Measurements from ENCODE around the gene KRT3. TPM values are rescaled to one million over a fixed set of nuclear protein-coding genes. Genes with fewer than 3 reads are reported as not detected.
"Not testable (repeated sequence)": the region's sequence is repeated elsewhere in the genome, so short reads cannot be mapped to it uniquely, and the experiment has no call there.

Gene KRT3
- total RNA-seq, 1 experiment from 2014 or later = not detected

DNA sequence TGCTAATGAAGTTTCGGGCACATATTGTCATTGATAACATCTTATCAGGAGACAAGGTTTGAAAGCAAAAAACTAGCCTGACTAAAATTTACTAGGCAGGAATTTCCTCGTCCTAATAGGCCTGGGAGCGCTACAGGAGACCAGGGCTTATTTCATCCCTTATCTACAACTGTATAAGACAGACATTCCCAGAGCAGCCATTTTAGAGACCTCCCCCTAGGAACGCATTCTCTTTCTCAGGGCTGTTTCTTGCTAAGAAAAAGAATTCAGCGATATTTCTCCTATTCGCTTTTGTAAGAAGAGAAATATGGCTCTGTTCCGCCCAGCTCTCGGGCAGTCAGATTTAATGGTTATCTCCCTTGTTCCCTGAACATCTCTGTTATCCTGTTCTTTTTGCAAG, 34.7 kb downstream of the KRT3 start:
- in situ Hi-C loops (cut with HindIII; ENCODE audit: low pct_unique_long_range_greater_than_20kb, low sequenced_read_pairs) = not testable (repeated sequence)

GRCh38 chr12:52760623-52761022, 35.3 kb downstream of the KRT3 start:
- in situ Hi-C loops (cut with HindIII; ENCODE audit: low pct_unique_long_range_greater_than_20kb, low sequenced_read_pairs) = no loop called here
- DNase-seq (ENCODE audit: low read depth, low spot score) = no peak

More for the DNA sequence above, 34.7 kb downstream of the KRT3 start:
- DNase-seq (ENCODE audit: low read depth, low spot score) = not testable (repeated sequence)

DNA sequence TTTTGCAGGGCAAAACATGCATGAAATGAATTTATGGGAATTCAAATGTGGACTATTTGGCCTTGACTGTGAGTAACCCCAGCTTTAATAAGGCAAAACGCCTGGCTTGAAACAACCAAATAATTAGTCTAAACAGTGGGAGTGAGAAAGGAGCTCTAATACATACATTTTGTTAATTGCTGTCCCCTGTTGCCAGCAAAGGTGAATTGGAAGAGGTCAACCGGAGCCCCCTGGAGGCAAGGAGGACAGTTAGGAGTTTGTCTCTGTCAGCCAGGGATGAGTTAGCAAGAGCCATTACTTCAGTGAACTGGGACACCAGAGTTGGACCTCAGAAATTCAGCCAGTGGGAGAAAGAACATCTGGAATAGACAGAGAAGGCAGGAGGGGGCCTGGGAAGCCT, 36.2 kb downstream of the KRT3 start:
- no peak for DNase-seq (ENCODE audit: low read depth, low spot score)
- in situ Hi-C loops (cut with HindIII; ENCODE audit: low pct_unique_long_range_greater_than_20kb, low sequenced_read_pairs) = no loop called here

- in situ Hi-C loops (cut with HindIII; ENCODE audit: low pct_unique_long_range_greater_than_20kb, low sequenced_read_pairs) = no loop called here
- no peak for DNase-seq (ENCODE audit: low read depth, low spot score)
Measured at GRCh38 chr12:52759218-52759617, 36.7 kb downstream of the KRT3 start.

- in situ Hi-C loops (cut with HindIII; ENCODE audit: low pct_unique_long_range_greater_than_20kb, low sequenced_read_pairs) = no loop called here
- no peak for DNase-seq (ENCODE audit: low read depth, low spot score)
Measured at GRCh38 chr12:52757449-52758176, 38.3 kb downstream of the KRT3 start.

- in situ Hi-C loops (cut with HindIII; ENCODE audit: low pct_unique_long_range_greater_than_20kb, low sequenced_read_pairs) = no loop called here
- DNase-seq (ENCODE audit: low read depth, low spot score) = no peak
Measured at GRCh38 chr12:52756281-52756960, 39.5 kb downstream of the KRT3 start.

DNA sequence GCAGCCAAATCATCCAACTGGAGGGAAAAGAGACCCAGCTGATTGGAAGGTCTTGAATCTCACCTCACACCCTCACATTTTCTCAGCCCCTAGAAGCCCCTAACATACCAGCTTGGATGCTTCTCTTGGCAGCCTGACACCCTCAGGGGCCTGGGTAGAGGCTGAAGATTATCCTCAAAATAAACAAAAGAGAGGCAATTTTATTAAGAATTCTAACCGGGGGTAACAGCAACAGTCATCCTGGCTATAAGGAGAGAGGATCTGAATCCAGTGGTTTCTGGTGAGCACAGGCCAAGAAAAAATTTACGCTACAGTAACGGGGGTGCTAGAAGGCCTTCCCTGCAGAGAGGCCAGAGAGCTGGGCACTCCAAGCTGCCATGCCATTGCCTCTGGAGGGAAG, 40.4 kb downstream of the KRT3 start:
- DNase-seq (ENCODE audit: low read depth, low spot score) = no peak
- in situ Hi-C loops (cut with HindIII; ENCODE audit: low pct_unique_long_range_greater_than_20kb, low sequenced_read_pairs) = no loop called here

DNA sequence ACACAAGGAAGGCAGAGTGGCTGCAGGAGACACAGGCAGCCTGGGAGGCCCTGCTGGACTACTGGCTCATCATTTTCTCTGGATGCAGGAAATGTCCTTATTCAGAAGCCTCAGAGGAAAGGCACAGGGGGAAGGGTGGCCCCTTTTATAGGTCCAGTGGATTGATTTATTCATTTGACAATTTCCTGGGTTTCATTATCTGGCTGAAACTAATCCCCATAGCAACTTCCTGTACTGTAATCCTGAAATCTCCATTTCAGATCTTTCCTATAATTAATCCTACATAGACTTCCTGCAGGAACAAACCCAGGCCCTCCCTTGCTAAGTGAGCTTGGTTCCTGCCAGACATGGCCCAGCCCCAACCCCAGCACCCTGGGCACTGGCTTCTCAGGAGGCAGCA, 41.8 kb downstream of the KRT3 start:
- in situ Hi-C loops (cut with HindIII; ENCODE audit: low pct_unique_long_range_greater_than_20kb, low sequenced_read_pairs) = no loop called here
- no peak for DNase-seq (ENCODE audit: low read depth, low spot score)

DNA sequence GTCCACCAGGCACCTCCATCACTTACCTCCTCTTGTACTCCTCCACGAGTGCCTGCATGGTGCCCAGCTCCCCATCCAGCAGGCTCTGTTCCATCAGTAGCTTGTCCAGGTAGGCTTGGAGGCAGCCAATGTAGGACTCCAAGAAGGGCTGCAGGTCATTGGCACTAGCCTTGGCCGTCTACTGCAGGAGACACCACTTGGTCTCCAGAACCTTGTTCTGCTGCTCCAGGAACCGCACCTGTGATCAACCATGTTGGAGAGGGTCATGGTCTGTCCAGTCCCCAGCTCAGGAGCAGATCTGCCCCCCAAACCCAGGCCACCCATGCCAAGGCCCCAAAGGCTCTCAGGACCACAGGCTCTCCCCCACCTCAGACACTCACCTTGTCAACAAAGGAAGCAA, 42.6 kb downstream of the KRT3 start:
- no peak for DNase-seq (ENCODE audit: low read depth, low spot score)
- in situ Hi-C loops (cut with HindIII; ENCODE audit: low pct_unique_long_range_greater_than_20kb, low sequenced_read_pairs) = no loop called here

DNA sequence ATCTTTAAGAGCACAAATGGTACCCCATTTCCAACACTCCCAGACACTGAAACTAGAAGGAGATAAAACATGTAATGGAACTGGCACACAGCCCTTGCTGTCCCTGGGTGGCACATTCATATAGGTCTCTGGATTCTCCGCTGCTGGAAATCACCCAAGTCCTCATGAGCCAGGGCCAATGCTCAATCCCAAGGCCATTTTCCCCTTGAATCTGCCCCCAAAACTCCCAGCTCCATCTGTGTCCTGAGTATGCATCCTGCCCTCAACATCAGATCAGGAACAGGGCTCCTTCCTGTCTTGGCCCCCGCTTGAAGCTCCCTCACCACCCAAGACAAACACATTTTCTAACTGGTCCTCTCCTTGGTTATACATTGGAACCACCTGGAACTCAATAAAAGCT, 43.4 kb downstream of the KRT3 start:
- no peak for DNase-seq (ENCODE audit: low read depth, low spot score)
- in situ Hi-C loops (cut with HindIII; ENCODE audit: low pct_unique_long_range_greater_than_20kb, low sequenced_read_pairs) = no loop called here

DNA sequence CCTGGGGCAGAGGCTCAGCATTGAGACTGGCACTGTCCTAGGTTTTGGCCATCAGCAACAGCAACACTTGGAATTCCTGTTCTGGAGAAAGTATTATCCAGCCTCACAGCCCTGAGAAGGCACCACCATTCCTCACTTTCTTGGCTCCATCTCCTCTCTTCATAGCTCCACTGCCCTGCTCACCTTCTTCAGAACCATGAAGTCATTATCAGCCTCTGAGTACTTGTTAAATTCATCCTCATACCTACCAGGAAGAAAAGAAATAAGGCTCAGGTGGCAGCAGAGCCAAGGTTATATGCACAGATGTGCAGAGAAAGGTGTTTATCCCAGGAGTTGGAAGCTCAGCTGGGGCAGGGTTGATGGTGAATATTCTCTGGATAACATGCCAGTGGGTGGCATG, 44.1 kb downstream of the KRT3 start:
- DNase-seq (ENCODE audit: low read depth, low spot score) = no peak
- in situ Hi-C loops (cut with HindIII; ENCODE audit: low pct_unique_long_range_greater_than_20kb, low sequenced_read_pairs) = no loop called here

DNA sequence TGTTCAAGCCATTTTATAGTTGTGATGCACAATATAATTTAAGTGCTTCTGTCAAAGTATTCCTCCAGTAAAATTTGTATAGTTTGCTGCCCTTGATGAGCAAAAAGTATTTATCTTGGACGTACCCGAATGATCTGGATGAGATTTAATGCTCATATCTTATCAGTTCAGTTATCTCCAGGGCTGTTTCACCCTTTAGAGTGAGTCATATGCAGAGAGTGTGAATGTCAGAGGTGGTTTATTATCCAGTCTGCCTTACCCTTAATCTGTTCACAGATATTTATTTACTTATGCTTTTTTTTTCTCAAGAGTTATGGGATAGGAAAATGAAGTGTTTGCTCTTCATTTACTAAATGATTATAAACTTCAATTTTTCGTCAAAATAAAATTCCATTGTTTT, 45.4 kb downstream of the KRT3 start:
- DNase-seq (ENCODE audit: low read depth, low spot score); in situ Hi-C loops (cut with HindIII; ENCODE audit: low pct_unique_long_range_greater_than_20kb, low sequenced_read_pairs): not testable (repeated sequence)

DNA sequence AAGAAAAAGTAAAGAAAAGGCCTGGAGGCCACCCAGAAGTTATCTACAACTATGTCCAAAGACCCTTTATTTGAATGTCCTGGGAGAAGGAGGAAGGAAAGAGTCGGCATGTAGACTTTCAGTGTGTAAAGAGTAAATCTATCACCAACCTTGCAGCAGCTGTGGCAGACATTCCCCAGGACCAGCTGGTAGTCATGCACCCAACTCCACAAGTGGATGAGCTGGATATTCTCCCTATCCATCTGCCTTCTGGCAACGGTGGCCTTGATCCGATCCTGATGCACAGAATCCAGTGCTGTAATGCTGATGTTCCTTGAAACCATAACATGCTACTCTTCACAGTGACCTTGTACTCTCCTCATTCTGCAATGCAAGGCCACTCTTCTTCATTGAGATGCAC, 46.1 kb downstream of the KRT3 start:
- DNase-seq (ENCODE audit: low read depth, low spot score) = no peak
- in situ Hi-C loops (cut with HindIII; ENCODE audit: low pct_unique_long_range_greater_than_20kb, low sequenced_read_pairs) = no loop called here

DNA sequence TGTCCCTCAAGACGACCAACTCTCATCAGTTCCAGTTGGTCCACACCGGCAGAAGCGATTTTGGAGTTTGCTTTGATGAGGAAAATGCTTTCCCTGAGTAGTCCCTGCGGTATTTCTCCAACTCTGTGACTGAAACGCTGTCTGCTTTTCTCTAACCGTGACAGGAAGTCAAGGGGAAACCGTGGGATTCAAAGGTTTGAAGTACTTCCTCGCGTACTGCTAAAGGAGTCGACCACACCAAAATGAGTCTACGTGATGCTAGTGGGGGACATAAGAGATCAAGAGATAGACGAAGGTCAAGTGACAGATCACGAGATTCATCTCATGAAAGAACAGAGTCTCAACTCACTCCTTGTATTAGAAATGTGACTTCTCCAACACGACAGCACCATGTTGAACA, 47.3 kb downstream of the KRT3 start:
- no peak for DNase-seq (ENCODE audit: low read depth, low spot score)
- in situ Hi-C loops (cut with HindIII; ENCODE audit: low pct_unique_long_range_greater_than_20kb, low sequenced_read_pairs) = no loop called here

DNA sequence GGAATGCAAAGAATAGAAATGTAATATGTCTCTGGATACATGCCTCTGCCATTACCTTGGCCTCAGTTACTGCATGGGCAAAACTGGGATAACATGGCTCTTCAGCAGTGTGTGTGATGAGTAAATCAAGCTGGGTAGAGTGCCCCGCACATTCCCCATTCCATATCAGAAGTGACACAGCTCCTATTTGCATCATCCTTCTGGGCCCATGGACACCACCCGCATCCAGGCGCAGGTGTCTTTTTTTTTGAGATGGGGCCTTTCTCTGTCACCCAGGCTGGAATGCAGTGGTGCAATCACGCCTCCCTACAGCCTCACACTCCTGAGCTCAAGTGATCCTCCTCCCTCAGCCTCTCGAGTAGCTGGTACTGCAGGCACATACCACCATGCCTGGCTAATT, 50.4 kb downstream of the KRT3 start:
- DNase-seq (ENCODE audit: low read depth, low spot score) = no peak
- in situ Hi-C loops (cut with HindIII; ENCODE audit: low pct_unique_long_range_greater_than_20kb, low sequenced_read_pairs) = no loop called here

GRCh38 chr12:52744493-52745156, 51.3 kb downstream of the KRT3 start:
- in situ Hi-C loops (cut with HindIII; ENCODE audit: low pct_unique_long_range_greater_than_20kb, low sequenced_read_pairs) = no loop called here
- no peak for DNase-seq (ENCODE audit: low read depth, low spot score)

GRCh38 chr12:52742822-52743457, 53.0 kb downstream of the KRT3 start:
- in situ Hi-C loops (cut with HindIII; ENCODE audit: low pct_unique_long_range_greater_than_20kb, low sequenced_read_pairs) = no loop called here

DNA sequence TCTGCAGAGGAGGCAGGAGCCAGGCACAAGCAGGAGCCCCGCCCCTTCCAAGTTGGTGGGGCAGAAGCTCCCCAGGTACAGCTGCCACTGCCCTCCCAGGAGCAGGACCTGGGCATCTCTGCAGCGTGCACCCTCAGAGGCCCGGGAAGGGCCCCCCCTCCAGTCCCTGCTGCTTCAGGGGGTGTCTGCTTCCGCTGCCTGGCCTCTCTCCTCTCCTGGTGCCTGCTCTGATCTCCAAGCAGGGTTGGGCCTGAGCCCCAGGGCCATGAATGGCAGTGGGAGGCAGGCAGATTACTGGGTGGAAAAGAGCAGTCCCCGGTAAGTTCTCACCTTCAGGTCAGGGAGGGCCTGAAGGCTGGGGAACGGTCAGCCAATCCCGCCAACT, 53.7 kb downstream of the KRT3 start:
- in situ Hi-C loops (cut with HindIII; ENCODE audit: low pct_unique_long_range_greater_than_20kb, low sequenced_read_pairs) = no loop called here
- no peak for DNase-seq (ENCODE audit: low read depth, low spot score)

More at GRCh38 chr12:52742822-52743457, 53.0 kb downstream of the KRT3 start:
- no peak for DNase-seq (ENCODE audit: low read depth, low spot score)

All from SK-MEL-5 (cell line).